Amniotic stem cell (primary cell): ENCODE results near the gene ZNF669.

Experiments used
- DNase-seq: peaks from one replicate; lab custom pipeline; 2025; lab: John Stamatoyannopoulos, UW

The ZNF669 gene

GRCh38 chr1:247060771-247061170, 43.4 kb downstream of the ZNF669 start:
- no peak for DNase-seq

- DNase-seq, result no peak
These were observed 48.1 kb downstream of the ZNF669 start for GRCh38 chr1:247056071-247056470.

GRCh38 chr1:247054992-247055415, 49.2 kb downstream of the ZNF669 start:
- DNase-seq, result no peak
